PC-9 (cell line): ENCODE data around the gene ITGA8. TPM values are rescaled to one million over a fixed set of nuclear protein-coding genes. Genes with fewer than 3 reads are reported as not detected.

Source experiments
- BruUV-seq: library from RNA; stranded (reverse); fragments of 400-500 nt; replicated peaks from 2 replicates; lab custom pipeline; 2021; lab: Mats Ljungman, UMichigan
- CTCF ChIA-PET: fragments of 300-600 bp; sonication (Branson Sonifier 250); formaldehyde crosslinking; loops from one replicate; lab custom pipeline; 2022; ENCODE audit warnings: antibody characterized with exemption; lab: Charles Lee
- POLR2A ChIA-PET: fragments of 300-600 bp; sonication (Branson Sonifier 250); formaldehyde crosslinking; loops from one replicate; lab custom pipeline; 2022; ENCODE audit warnings: antibody characterized with exemption; ENCODE audit not compliant: unreplicated experiment; lab: Charles Lee
- DNase-seq, 2 experiments: peaks; one replicate each; pipeline versions ENCODE4 v3.0.0 to v3.0.0-alpha.2; 2015 to 2022; ENCODE audit warnings: mixed read lengths in 1 of 2
- H2AFZ ChIP-seq: fragments of 200-600 bp; sonication (generic); 2 replicates; pipeline ENCODE4 v1.8.1; 2017; ENCODE audit warnings: antibody characterized with exemption
- H3F3A ChIP-seq: fragments of 200-600 bp; sonication (generic); 2 replicates; pipeline ENCODE4 v1.8.1; 2017; ENCODE audit warnings: antibody characterized with exemption, mild to moderate bottlenecking, low read depth; ENCODE audit not compliant: insufficient read depth
- H3K27ac ChIP-seq: fragments of 200-600 bp; sonication (generic); 2 replicates; pipeline ENCODE4 v1.6.1; 2016; ENCODE audit warnings: mixed run types
- H3K27me3 ChIP-seq: fragments of 200-600 bp; sonication (generic); 2 replicates; pipeline ENCODE4 v1.6.1; 2016; ENCODE audit warnings: low read depth, mixed run types; ENCODE audit not compliant: insufficient read depth
- H3K36me3 ChIP-seq: fragments of 200-600 bp; sonication (generic); 2 replicates; pipeline ENCODE4 v1.6.1; 2016; ENCODE audit warnings: low read depth, mixed run types
- H3K4me1 ChIP-seq: fragments of 200-600 bp; sonication (generic); replicated peaks from 2 replicates; pipeline ENCODE4 v1.6.1; 2016; ENCODE audit warnings: mixed run types; ENCODE audit not compliant: insufficient read depth
- H3K4me2 ChIP-seq: fragments of 200-600 bp; sonication (generic); 2 replicates; pipeline ENCODE4 v1.6.1; 2017; ENCODE audit warnings: mixed run types
- H3K4me3 ChIP-seq: fragments of 200-600 bp; sonication (generic); 2 replicates; pipeline ENCODE4 v1.6.1; 2016; ENCODE audit warnings: mixed run types
- H3K79me2 ChIP-seq: fragments of 200-600 bp; sonication (generic); 2 replicates; pipeline ENCODE4 v1.6.1; 2017; ENCODE audit warnings: low read depth, mixed run types
- H3K9me2 ChIP-seq: fragments of 200-600 bp; sonication (generic); 2 replicates; pipeline ENCODE4 v1.8.1; 2017; ENCODE audit warnings: mild to moderate bottlenecking; ENCODE audit not compliant: insufficient read depth
- H3K9me3 ChIP-seq: fragments of 200-600 bp; sonication (generic); 2 replicates; pipeline ENCODE4 v1.8.1; 2016; ENCODE audit warnings: low read depth; ENCODE audit not compliant: insufficient read depth
- H4K20me1 ChIP-seq: fragments of 200-600 bp; sonication (generic); 2 replicates; pipeline ENCODE4 v1.8.1; 2017; ENCODE audit not compliant: insufficient read depth
- EZH2 ChIP-seq: fragments of 200-600 bp; sonication (generic); IDR thresholded peaks from 2 replicates; pipeline ENCODE4 v1.8.0; 2017; ENCODE audit warnings: antibody characterized with exemption, low read depth
- intact Hi-C: fragments of 100-400 bp; cut with micrococcal nuclease; formaldehyde crosslinking; loops from one replicate; pipeline ENCODE4 v1.10.0; 2022; ENCODE audit not compliant: unreplicated experiment
- total RNA-seq: library from RNA; stranded (reverse); gene quantifications from 2 replicates; pipeline ENCODE4 v1.2.3, GENCODE V29; 2021
- TF ChIP-seq, protein P1 (sequence below): fragments of 200-600 bp; sonication (generic); conservative IDR thresholded peaks from 2 replicates; pipeline ENCODE4 v1.6.1; 2017; ENCODE audit warnings: mixed run types, antibody characterized with exemption, mild to moderate bottlenecking, moderate library complexity

Gene ITGA8
- total RNA-seq, 1 experiment from 2014 or later: not detected

DNA sequence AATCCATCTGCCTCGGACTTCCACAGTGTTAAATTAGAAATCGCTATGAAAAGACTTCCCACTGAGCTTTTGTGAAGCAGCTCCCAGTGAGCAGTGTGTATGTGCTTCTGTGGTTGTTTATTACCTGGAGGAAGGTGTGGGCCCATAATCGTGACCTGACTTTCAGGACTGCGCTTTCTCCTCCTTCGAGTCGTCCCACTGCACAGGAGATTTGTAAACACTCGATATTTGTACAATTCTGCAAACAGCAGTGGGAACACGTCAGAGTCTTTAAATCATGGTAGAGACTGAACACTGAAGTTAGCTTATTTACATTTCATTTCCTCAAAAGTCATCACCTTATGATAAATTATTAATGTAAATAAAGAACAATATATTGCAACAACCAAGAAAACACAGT lies 171.4 kb downstream of the ITGA8 start:
- no peaks in the 10 kb centered on the region for H3K9me2 ChIP-seq
- intact Hi-C loops: no loop called here
- H3K9me3 ChIP-seq: no peaks in the 10 kb centered on the region
- H3K27me3 ChIP-seq: peaks cover 13% of the 10 kb centered on the region; the same call in 1 of the 2 replicates
- no peak for DNase-seq
- H3K79me2 ChIP-seq: no peaks in the 10 kb centered on the region
- H3K4me1 ChIP-seq: no peaks in the 10 kb centered on the region
- no peak overlapping the region for H3K4me2 ChIP-seq
- ChIA-PET POLR2A (no interaction called here), CTCF (no interaction called here)
- H3K36me3 ChIP-seq: no peaks in the 10 kb centered on the region
- H3F3A ChIP-seq: no peaks in the 10 kb centered on the region
- H4K20me1 ChIP-seq: no peaks in the 10 kb centered on the region
- no peak overlapping the region for H3K4me3 ChIP-seq
- BruUV-seq: no TSS peak
- TF ChIP-seq EZH2: no peak
- TF ChIP-seq, protein P1, sequence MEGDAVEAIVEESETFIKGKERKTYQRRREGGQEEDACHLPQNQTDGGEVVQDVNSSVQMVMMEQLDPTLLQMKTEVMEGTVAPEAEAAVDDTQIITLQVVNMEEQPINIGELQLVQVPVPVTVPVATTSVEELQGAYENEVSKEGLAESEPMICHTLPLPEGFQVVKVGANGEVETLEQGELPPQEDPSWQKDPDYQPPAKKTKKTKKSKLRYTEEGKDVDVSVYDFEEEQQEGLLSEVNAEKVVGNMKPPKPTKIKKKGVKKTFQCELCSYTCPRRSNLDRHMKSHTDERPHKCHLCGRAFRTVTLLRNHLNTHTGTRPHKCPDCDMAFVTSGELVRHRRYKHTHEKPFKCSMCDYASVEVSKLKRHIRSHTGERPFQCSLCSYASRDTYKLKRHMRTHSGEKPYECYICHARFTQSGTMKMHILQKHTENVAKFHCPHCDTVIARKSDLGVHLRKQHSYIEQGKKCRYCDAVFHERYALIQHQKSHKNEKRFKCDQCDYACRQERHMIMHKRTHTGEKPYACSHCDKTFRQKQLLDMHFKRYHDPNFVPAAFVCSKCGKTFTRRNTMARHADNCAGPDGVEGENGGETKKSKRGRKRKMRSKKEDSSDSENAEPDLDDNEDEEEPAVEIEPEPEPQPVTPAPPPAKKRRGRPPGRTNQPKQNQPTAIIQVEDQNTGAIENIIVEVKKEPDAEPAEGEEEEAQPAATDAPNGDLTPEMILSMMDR: no peak
- H2AFZ ChIP-seq: no peak overlapping the region
- H3K27ac ChIP-seq: no peak overlapping the region

- no peaks in the 10 kb centered on the region for H3K9me2 ChIP-seq
- TF ChIP-seq, protein P1: no peak
- TF ChIP-seq EZH2: no peak
- no peak overlapping the region for H3K4me3 ChIP-seq
- no peaks in the 10 kb centered on the region for H4K20me1 ChIP-seq
- no peaks in the 10 kb centered on the region for H3F3A ChIP-seq
- intact Hi-C loops: no loop called here
- H3K27ac ChIP-seq: no peak overlapping the region
- H3K36me3 ChIP-seq: no peaks in the 10 kb centered on the region
- H2AFZ ChIP-seq: no peak overlapping the region
- DNase-seq: no peak
- ChIA-PET CTCF (no interaction called here), POLR2A (no interaction called here)
- no peaks in the 10 kb centered on the region for H3K79me2 ChIP-seq
- H3K4me1 ChIP-seq: no peaks in the 10 kb centered on the region
- no peak overlapping the region for H3K4me2 ChIP-seq
- H3K27me3 ChIP-seq: peaks cover 8% of the 10 kb centered on the region; the same call in 1 of the 2 replicates
- H3K9me3 ChIP-seq: no peaks in the 10 kb centered on the region
- no TSS peak for BruUV-seq
Observed at GRCh38 chr10:15546606-15547005, 173.1 kb downstream of the ITGA8 start.

- Histone ChIP-seq H3K4me1 (no peaks in the 10 kb centered on the region), H3K79me2 (no peaks in the 10 kb centered on the region), H3K9me3 (no peaks in the 10 kb centered on the region), H3K4me3 (no peak overlapping the region), H4K20me1 (no peaks in the 10 kb centered on the region), H3F3A (no peaks in the 10 kb centered on the region), H3K27ac (no peak overlapping the region), H3K9me2 (no peaks in the 10 kb centered on the region), H3K4me2 (no peak overlapping the region), H3K27me3 (0 out of 2 replicates have a peak, but pooled peaks cover 4% of the 10 kb centered on the region), H3K36me3 (no peaks in the 10 kb centered on the region), H2AFZ (no peak overlapping the region)
- ChIA-PET CTCF (no interaction called here), POLR2A (no interaction called here)
- no peak for TF ChIP-seq EZH2
- TF ChIP-seq, protein P1: no peak
- no peak for DNase-seq
- no TSS peak for BruUV-seq
- intact Hi-C loops: no loop called here
Observed at GRCh38 chr10:15545884-15546283, 173.8 kb downstream of the ITGA8 start.
